HEK293T (cell line): ENCODE results near the gene POU2AF3.

Source experiments
- CTCF ChIA-PET: fragments of 350-600 bp; formaldehyde crosslinking; extraction: SDS; loops from one replicate; lab custom pipeline; 2021; ENCODE audit warnings: antibody characterized with exemption, inconsistent platforms; lab: Yijun Ruan, JAX
- POLR2A ChIA-PET: fragments of 350-600 bp; formaldehyde crosslinking; extraction: SDS; loops from one replicate; lab custom pipeline; 2020; ENCODE audit warnings: antibody characterized with exemption, inconsistent platforms; lab: Yijun Ruan, JAX
- DNase-seq: peaks from one replicate; pipeline ENCODE4 v3.0.0; 2012; ENCODE audit warnings: mixed read lengths; ENCODE audit errors: extremely low spot score
- ARNT ChIP-seq: fragments of 450-650 bp; IDR thresholded peaks from 2 replicates; pipeline ENCODE4 v1.6.1; 2017; ENCODE audit warnings: mild to moderate bottlenecking
- BHLHE40 ChIP-seq: fragments of 450-650 bp; IDR thresholded peaks from 2 replicates; pipeline ENCODE4 v1.6.1; 2016; ENCODE audit warnings: mild to moderate bottlenecking, moderate library complexity, borderline replicate concordance
- CTBP1 ChIP-seq: fragments of 450-650 bp; IDR thresholded peaks from 2 replicates; pipeline ENCODE4 v1.6.1; 2016; ENCODE audit warnings: borderline replicate concordance
- ELF4 ChIP-seq: fragments of 450-650 bp; IDR thresholded peaks from 2 replicates; pipeline ENCODE4 v1.6.1; 2017; ENCODE audit warnings: antibody characterized with exemption
- FOXA1 ChIP-seq: fragments of 450-650 bp; IDR thresholded peaks from 2 replicates; pipeline ENCODE4 v1.6.1; 2016; ENCODE audit warnings: mild to moderate bottlenecking
- FOXK2 ChIP-seq: fragments of 450-650 bp; IDR thresholded peaks from 2 replicates; pipeline ENCODE4 v1.6.1; 2016; ENCODE audit warnings: mild to moderate bottlenecking
- FOXM1 ChIP-seq: fragments of 450-650 bp; IDR thresholded peaks from 2 replicates; pipeline ENCODE4 v1.6.1; 2017; ENCODE audit warnings: mild to moderate bottlenecking, borderline replicate concordance
- HDGF ChIP-seq: fragments of 450-650 bp; IDR thresholded peaks from 2 replicates; pipeline ENCODE4 v1.6.1; 2017; ENCODE audit warnings: antibody characterized with exemption, borderline replicate concordance
- L3MBTL2 ChIP-seq: fragments of 450-650 bp; conservative IDR thresholded peaks from 2 replicates; pipeline ENCODE4 v1.6.1; 2016; ENCODE audit warnings: mild to moderate bottlenecking
- LEF1 ChIP-seq: fragments of 450-650 bp; IDR thresholded peaks from 2 replicates; pipeline ENCODE4 v1.6.1; 2017; ENCODE audit warnings: mild to moderate bottlenecking, borderline replicate concordance
- NFRKB ChIP-seq: fragments of 450-650 bp; IDR thresholded peaks from 2 replicates; pipeline ENCODE4 v1.6.1; 2016; ENCODE audit warnings: mild to moderate bottlenecking, moderate library complexity
- PKNOX1 ChIP-seq: fragments of 450-650 bp; IDR thresholded peaks from 2 replicates; pipeline ENCODE4 v1.6.1; 2016
- SP1 ChIP-seq: fragments of 450-650 bp; IDR thresholded peaks from 2 replicates; pipeline ENCODE4 v1.6.1; 2017
- SUZ12 ChIP-seq: fragments of 450-650 bp; IDR thresholded peaks from 2 replicates; pipeline ENCODE4 v1.6.1; 2016; ENCODE audit warnings: mild to moderate bottlenecking
- TARDBP ChIP-seq: fragments of 450-650 bp; IDR thresholded peaks from 2 replicates; pipeline ENCODE4 v1.6.1; 2016
- ZNF384 ChIP-seq: fragments of 450-650 bp; IDR thresholded peaks from 2 replicates; pipeline ENCODE4 v1.6.1; 2016

The POU2AF3 gene

GRCh38 chr11:111302298-111302697 lies 4.0 kb downstream of the POU2AF3 start:
- POLR2A ChIA-PET = no interaction called here

GRCh38 chr11:111303461-111303860 lies 5.1 kb downstream of the POU2AF3 start:
- peak; percentile 25 for DNase-seq
- TF ChIP-seq ARNT = no peak
- no peak for TF ChIP-seq NFRKB
- no peak for TF ChIP-seq BHLHE40
- TF ChIP-seq L3MBTL2 = no peak
- no peak for TF ChIP-seq SUZ12
- TF ChIP-seq HDGF = no peak
- no peak for TF ChIP-seq FOXA1
- TF ChIP-seq FOXK2 = no peak
- TF ChIP-seq PKNOX1 = no peak
- no peak for TF ChIP-seq ELF4
- no peak for TF ChIP-seq ZNF384
- TF ChIP-seq FOXM1 = no peak
- no peak for TF ChIP-seq CTBP1
- TF ChIP-seq SP1 = no peak
- ChIA-PET POLR2A (no interaction called here), CTCF (interaction anchor here (1.1 kb wide), 1 partner anchor 20 kb away, joined by 3 read pairs; no protein-coding TSS in a partner anchor)

More at GRCh38 chr11:111302298-111302697, 4.0 kb downstream of the POU2AF3 start:
- TF ChIP-seq SUZ12 (no peak), FOXK2 (no peak), L3MBTL2 (no peak), BHLHE40 (no peak), FOXM1 (no peak), CTBP1 (no peak), PKNOX1 (no peak), HDGF (no peak), ZNF384 (no peak), TARDBP (no peak), ELF4 (no peak), NFRKB (no peak), SP1 (no peak), FOXA1 (no peak), LEF1 (no peak)
- CTCF ChIA-PET = no interaction called here
- no peak for DNase-seq

GRCh38 chr11:111305162-111305802 lies 6.9 kb downstream of the POU2AF3 start:
- CTCF ChIA-PET = no interaction called here
- TF ChIP-seq ZNF384 (no peak), LEF1 (no peak), FOXA1 (no peak), CTBP1 (no peak), HDGF (no peak), L3MBTL2 (no peak), BHLHE40 (no peak), FOXM1 (no peak), SUZ12 (no peak), FOXK2 (no peak), ELF4 (no peak), SP1 (no peak), PKNOX1 (no peak), ARNT (no peak), TARDBP (no peak), NFRKB (no peak)
- no peak for DNase-seq
- POLR2A ChIA-PET = no interaction called here

- POLR2A ChIA-PET = no interaction called here
- DNase-seq = no peak
- TF ChIP-seq ZNF384 (no peak), FOXA1 (no peak), ELF4 (no peak), LEF1 (no peak), CTBP1 (no peak), PKNOX1 (no peak), TARDBP (no peak), FOXK2 (no peak), FOXM1 (no peak), BHLHE40 (no peak), SUZ12 (no peak), NFRKB (no peak), HDGF (no peak), SP1 (no peak), L3MBTL2 (no peak)
- CTCF ChIA-PET = no interaction called here
Observed at GRCh38 chr11:111305876-111306275, 7.5 kb downstream of the POU2AF3 start.

GRCh38 chr11:111306321-111306720 lies 8.0 kb downstream of the POU2AF3 start:
- TF ChIP-seq FOXA1 (no peak), BHLHE40 (no peak), ARNT (no peak), LEF1 (no peak)
- POLR2A ChIA-PET = no interaction called here

More at GRCh38 chr11:111306321-111306720, 8.0 kb downstream of the POU2AF3 start:
- CTCF ChIA-PET = no interaction called here
- no peak for DNase-seq
